Measurements from ENCODE around the gene CWC22. TPM values are rescaled to one million over a fixed set of nuclear protein-coding genes. Genes with fewer than 3 reads are reported as not detected.

CWC22 gene
- total RNA-seq, 2 donors from 2014 or later, result 16.3 to 17.8 TPM

GRCh38 chr2:179987916-179988315, 19.2 kb downstream of the CWC22 start:
- TF ChIP-seq POLR2A (IDR thresholded peaks at IDR 0.05) (no peak), CTCF (IDR thresholded peaks at IDR 0.05) (no peak), POLR2AphosphoS5 (IDR thresholded peaks at IDR 0.05) (no peak)
- DNase-seq (ENCODE audit: low spot score), result no peak
- WGBS, result 67% methylated on average over 1 of the region's 1 CpG

GRCh38 chr2:179985163-179985820, 21.8 kb downstream of the CWC22 start:
- no peaks in the 10 kb centered on the region for H3K9me3 ChIP-seq
- H3K4me1 ChIP-seq (replicated peaks), result no peaks in the 10 kb centered on the region
- H3K27ac ChIP-seq, result no peak overlapping the region
- no peaks in the 10 kb centered on the region for H3K27me3 ChIP-seq (replicated peaks; ENCODE audit: insufficient read depth)
- H3K36me3 ChIP-seq, result no peaks in the 10 kb centered on the region
- TF ChIP-seq POLR2AphosphoS5 (IDR thresholded peaks at IDR 0.05) (no peak), POLR2A (IDR thresholded peaks at IDR 0.05) (no peak), CTCF (IDR thresholded peaks at IDR 0.05) (no peak)
- intact Hi-C loops (cut with DNase I), result no loop called here
- H3K4me3 ChIP-seq, result no peak overlapping the region
- WGBS, result 91% methylated on average over 5 of the region's 5 CpGs
- no peak for DNase-seq (ENCODE audit: low spot score)

More at GRCh38 chr2:179987916-179988315, 19.2 kb downstream of the CWC22 start:
- intact Hi-C loops (cut with DNase I), result no loop called here
- Histone ChIP-seq H3K27ac (no peak overlapping the region), H3K4me3 (no peak overlapping the region), H3K27me3 (replicated peaks; ENCODE audit: insufficient read depth) (no peaks in the 10 kb centered on the region), H3K9me3 (no peaks in the 10 kb centered on the region), H3K4me1 (replicated peaks) (no peaks in the 10 kb centered on the region), H3K36me3 (no peaks in the 10 kb centered on the region)

- WGBS, result 100% methylated on average over 1 of the region's 1 CpG
- H3K36me3 ChIP-seq, result no peaks in the 10 kb centered on the region
Observed at GRCh38 chr2:179983250-179983932, 23.7 kb downstream of the CWC22 start.

GRCh38 chr2:179981085-179981484, 26.0 kb downstream of the CWC22 start:
- DNase-seq (ENCODE audit: low spot score), result no peak
- TF ChIP-seq POLR2A (IDR thresholded peaks at IDR 0.05) (no peak), POLR2AphosphoS5 (IDR thresholded peaks at IDR 0.05) (no peak), CTCF (IDR thresholded peaks at IDR 0.05) (no peak)
- Histone ChIP-seq H3K4me1 (replicated peaks) (no peaks in the 10 kb centered on the region), H3K27ac (no peak overlapping the region), H3K36me3 (no peaks in the 10 kb centered on the region), H3K27me3 (replicated peaks; ENCODE audit: insufficient read depth) (no peaks in the 10 kb centered on the region), H3K9me3 (no peaks in the 10 kb centered on the region), H3K4me3 (no peak overlapping the region)
- intact Hi-C loops (cut with DNase I), result no loop called here
- WGBS, result 82% methylated on average over 1 of the region's 1 CpG

More at GRCh38 chr2:179983250-179983932, 23.7 kb downstream of the CWC22 start:
- no peak for DNase-seq (ENCODE audit: low spot score)
- no peaks in the 10 kb centered on the region for H3K27me3 ChIP-seq (replicated peaks; ENCODE audit: insufficient read depth)
- TF ChIP-seq POLR2AphosphoS5 (IDR thresholded peaks at IDR 0.05), result no peak
- TF ChIP-seq CTCF (IDR thresholded peaks at IDR 0.05), result no peak
- no peak for TF ChIP-seq POLR2A (IDR thresholded peaks at IDR 0.05)
- no peak overlapping the region for H3K27ac ChIP-seq
- intact Hi-C loops (cut with DNase I), result no loop called here
- no peak overlapping the region for H3K4me3 ChIP-seq
- no peaks in the 10 kb centered on the region for H3K4me1 ChIP-seq (replicated peaks)
- no peaks in the 10 kb centered on the region for H3K9me3 ChIP-seq

GRCh38 chr2:179974761-179975160, 32.3 kb downstream of the CWC22 start:
- no peak for TF ChIP-seq POLR2AphosphoS5 (IDR thresholded peaks at IDR 0.05)
- Histone ChIP-seq H3K27ac (no peak overlapping the region), H3K9me3 (no peaks in the 10 kb centered on the region), H3K4me3 (no peak overlapping the region), H3K4me1 (replicated peaks) (no peaks in the 10 kb centered on the region), H3K36me3 (no peaks in the 10 kb centered on the region), H3K27me3 (replicated peaks; ENCODE audit: insufficient read depth) (no peaks in the 10 kb centered on the region)
- DNase-seq (ENCODE audit: low spot score), result no peak
- intact Hi-C loops (cut with DNase I), result no loop called here
- WGBS, result 97% methylated on average over 5 of the region's 5 CpGs

Data from prostate gland (tissue), 2 donors.